Mucosa of stomach (tissue), 1 donor: ENCODE measurements around the gene ROPN1B.

Source experiments
- H3K27me3 ChIP-seq: one replicate; pipeline ENCODE4 v1.7.0; 2013; ENCODE audit warnings: mild to moderate bottlenecking, low read length; ENCODE audit not compliant: control insufficient read depth, insufficient read depth
- H3K36me3 ChIP-seq: one replicate; pipeline ENCODE4 v1.7.0; 2013; ENCODE audit warnings: low read length; ENCODE audit not compliant: control insufficient read depth, insufficient read depth
- H3K4me1 ChIP-seq: one replicate; pipeline ENCODE4 v1.7.0; 2013; ENCODE audit warnings: mild to moderate bottlenecking, low read length; ENCODE audit not compliant: control insufficient read depth, insufficient read depth
- H3K4me3 ChIP-seq: one replicate; pipeline ENCODE4 v1.7.0; 2013; ENCODE audit warnings: low read length
- H3K9ac ChIP-seq: one replicate; pipeline ENCODE4 v1.7.0; 2013; ENCODE audit warnings: mild to moderate bottlenecking, low read length, moderate library complexity
- H3K9me3 ChIP-seq: one replicate; pipeline ENCODE4 v1.7.0; 2013; ENCODE audit warnings: mild to moderate bottlenecking, low read length, moderate library complexity; ENCODE audit not compliant: control insufficient read depth
- donor health status: Pancreatic carcinoma.

ROPN1B gene

GRCh38 chr3:126026277-126026751, 57.3 kb downstream of the ROPN1B start:
- H3K36me3 ChIP-seq: no peaks in the 10 kb centered on the region

GRCh38 chr3:126026761-126027160, 57.8 kb downstream of the ROPN1B start:
- H3K4me3 ChIP-seq: no peak overlapping the region
- no peaks in the 10 kb centered on the region for H3K27me3 ChIP-seq
- no peaks in the 10 kb centered on the region for H3K4me1 ChIP-seq
- no peak overlapping the region for H3K9ac ChIP-seq
- H3K9me3 ChIP-seq: peaks cover 6% of the 10 kb centered on the region
- no peaks in the 10 kb centered on the region for H3K36me3 ChIP-seq

More at GRCh38 chr3:126026277-126026751, 57.3 kb downstream of the ROPN1B start:
- Histone ChIP-seq H3K27me3 (no peaks in the 10 kb centered on the region), H3K9me3 (peaks cover 6% of the 10 kb centered on the region), H3K9ac (no peak overlapping the region), H3K4me1 (no peaks in the 10 kb centered on the region), H3K4me3 (no peak overlapping the region)

GRCh38 chr3:126028096-126028495, 59.1 kb downstream of the ROPN1B start:
- Histone ChIP-seq H3K9ac (no peak overlapping the region), H3K27me3 (no peaks in the 10 kb centered on the region), H3K4me1 (no peaks in the 10 kb centered on the region), H3K4me3 (no peak overlapping the region), H3K9me3 (peaks cover 6% of the 10 kb centered on the region), H3K36me3 (no peaks in the 10 kb centered on the region)

- Histone ChIP-seq H3K9me3 (peaks cover 6% of the 10 kb centered on the region), H3K4me3 (no peak overlapping the region), H3K27me3 (no peaks in the 10 kb centered on the region), H3K4me1 (no peaks in the 10 kb centered on the region), H3K9ac (no peak overlapping the region), H3K36me3 (no peaks in the 10 kb centered on the region)
Measured at GRCh38 chr3:126029241-126029640, 60.3 kb downstream of the ROPN1B start.

GRCh38 chr3:126030455-126030854, 61.5 kb downstream of the ROPN1B start:
- Histone ChIP-seq H3K9ac (no peak overlapping the region), H3K36me3 (no peaks in the 10 kb centered on the region), H3K4me3 (no peak overlapping the region), H3K4me1 (no peaks in the 10 kb centered on the region), H3K9me3 (peaks cover 6% of the 10 kb centered on the region), H3K27me3 (no peaks in the 10 kb centered on the region)

DNA sequence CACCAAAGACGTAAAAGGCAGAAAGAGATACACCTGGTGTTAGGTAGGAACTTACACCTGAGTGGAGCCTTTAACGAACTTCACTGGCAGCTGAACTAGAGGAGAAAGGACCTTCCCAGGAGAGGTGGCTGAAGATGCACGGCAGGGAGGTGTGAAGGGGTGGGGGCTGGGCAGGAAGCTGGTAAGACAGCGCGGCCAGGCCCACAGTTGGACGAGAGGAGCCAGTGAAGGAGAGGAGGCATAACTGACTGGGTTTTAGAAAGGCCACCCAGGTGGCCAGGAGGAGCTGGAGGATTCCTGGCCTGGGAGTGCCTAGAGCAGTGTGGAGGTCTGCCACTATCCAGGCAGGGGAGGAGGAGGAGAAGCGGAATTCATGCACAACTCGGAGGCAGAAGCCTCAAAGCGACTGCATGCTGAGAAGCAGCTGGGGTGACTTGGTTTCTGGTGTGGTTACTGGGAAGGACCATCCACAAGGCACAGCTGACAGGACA, 63.0 kb downstream of the ROPN1B start:
- Histone ChIP-seq H3K27me3 (no peaks in the 10 kb centered on the region), H3K9me3 (peaks cover 6% of the 10 kb centered on the region), H3K36me3 (no peaks in the 10 kb centered on the region), H3K4me1 (no peaks in the 10 kb centered on the region), H3K9ac (no peak overlapping the region), H3K4me3 (no peak overlapping the region)
